GM12878 (cell line): ENCODE data around the gene NOS1AP.

Experiments used
- CREB1 ChIP-seq: IDR thresholded peaks from 2 replicates; pipeline ENCODE4 v1.6.1; 2012; ENCODE audit warnings: low read depth, mild to moderate bottlenecking, inconsistent platforms
- FOXK2 ChIP-seq: fragments of 450-650 bp; IDR thresholded peaks from 2 replicates; pipeline ENCODE4 v1.6.1; 2017; ENCODE audit warnings: mild to moderate bottlenecking, moderate library complexity
- HCFC1 ChIP-seq: fragments of 150-350 bp; IDR thresholded peaks from 2 replicates; pipeline ENCODE4 v1.6.1; 2014; ENCODE audit warnings: low read length
- LARP7 ChIP-seq: fragments of 450-650 bp; IDR thresholded peaks from 2 replicates; pipeline ENCODE4 v1.6.1; 2017; ENCODE audit warnings: mild to moderate bottlenecking
- MYB ChIP-seq: fragments of 150-350 bp; IDR thresholded peaks from 2 replicates; pipeline ENCODE4 v1.6.1; 2014; ENCODE audit warnings: mild to moderate bottlenecking, low read depth, low read length, borderline replicate concordance
- POLR2A ChIP-seq: IDR thresholded peaks from 2 replicates; pipeline ENCODE4 v1.6.1; 2011; ENCODE audit warnings: low read depth, mild to moderate bottlenecking, low read length
- POLR2AphosphoS5 ChIP-seq: IDR thresholded peaks from 2 replicates; pipeline ENCODE4 v1.6.1; 2011; ENCODE audit warnings: mild to moderate bottlenecking, low read length, inconsistent platforms
- RCOR1 ChIP-seq: conservative IDR thresholded peaks from 2 replicates; pipeline ENCODE4 v1.6.1; 2012; ENCODE audit warnings: low read depth, low read length, improper control_type of control experiment
- REST ChIP-seq: IDR thresholded peaks from 2 replicates; pipeline ENCODE4 v1.6.1; 2012; ENCODE audit warnings: mild to moderate bottlenecking, low read depth, low read length
- SIN3A ChIP-seq: IDR thresholded peaks from 2 replicates; pipeline ENCODE4 v1.6.1; 2012; ENCODE audit warnings: low read depth, low read length, improper control_type of control experiment
- TAF1 ChIP-seq: IDR thresholded peaks from 2 replicates; pipeline ENCODE4 v1.6.1; 2011; ENCODE audit warnings: mild to moderate bottlenecking, low read depth, low read length, borderline replicate concordance
- USF2 ChIP-seq: IDR thresholded peaks from 2 replicates; pipeline ENCODE4 v1.6.1; 2011; ENCODE audit warnings: low read depth, low read length, improper control_type of control experiment, borderline replicate concordance
- YY1 ChIP-seq: IDR thresholded peaks from 2 replicates; pipeline ENCODE4 v1.6.1; 2011; ENCODE audit warnings: low read depth, mild to moderate bottlenecking, low read length
- TF ChIP-seq, protein P1 (sequence below), 3 experiments: IDR thresholded peaks in 2 of 3; conservative IDR thresholded peaks in 1 of 3; 2 replicates each; pipeline ENCODE4 v1.5.1; 2011; ENCODE audit warnings: low read depth in 3 of 3, low read length in 3 of 3, mild to moderate bottlenecking in 3 of 3, control low read depth in 2 of 3, moderate library complexity in 2 of 3, inconsistent platforms in 1 of 3, mixed read lengths in 1 of 3; ENCODE audit not compliant: control insufficient read depth in 2 of 3, insufficient read depth in 1 of 3; ENCODE audit errors: extremely low read depth in 1 of 3

GRCh38 chr1:162324396-162324795 is 254.9 kb downstream of the NOS1AP start:
- no peak for TF ChIP-seq TAF1
- no peak for TF ChIP-seq RCOR1
- TF ChIP-seq FOXK2 = no peak
- TF ChIP-seq YY1 = no peak
- no peak for TF ChIP-seq SIN3A
- TF ChIP-seq LARP7 = no peak
- TF ChIP-seq HCFC1 = no peak
- TF ChIP-seq, protein P1, sequence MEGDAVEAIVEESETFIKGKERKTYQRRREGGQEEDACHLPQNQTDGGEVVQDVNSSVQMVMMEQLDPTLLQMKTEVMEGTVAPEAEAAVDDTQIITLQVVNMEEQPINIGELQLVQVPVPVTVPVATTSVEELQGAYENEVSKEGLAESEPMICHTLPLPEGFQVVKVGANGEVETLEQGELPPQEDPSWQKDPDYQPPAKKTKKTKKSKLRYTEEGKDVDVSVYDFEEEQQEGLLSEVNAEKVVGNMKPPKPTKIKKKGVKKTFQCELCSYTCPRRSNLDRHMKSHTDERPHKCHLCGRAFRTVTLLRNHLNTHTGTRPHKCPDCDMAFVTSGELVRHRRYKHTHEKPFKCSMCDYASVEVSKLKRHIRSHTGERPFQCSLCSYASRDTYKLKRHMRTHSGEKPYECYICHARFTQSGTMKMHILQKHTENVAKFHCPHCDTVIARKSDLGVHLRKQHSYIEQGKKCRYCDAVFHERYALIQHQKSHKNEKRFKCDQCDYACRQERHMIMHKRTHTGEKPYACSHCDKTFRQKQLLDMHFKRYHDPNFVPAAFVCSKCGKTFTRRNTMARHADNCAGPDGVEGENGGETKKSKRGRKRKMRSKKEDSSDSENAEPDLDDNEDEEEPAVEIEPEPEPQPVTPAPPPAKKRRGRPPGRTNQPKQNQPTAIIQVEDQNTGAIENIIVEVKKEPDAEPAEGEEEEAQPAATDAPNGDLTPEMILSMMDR (IDR thresholded peaks at IDR 0.05 in 2 of 3, conservative IDR thresholded peaks at IDR 0.05 in 1 of 3; ENCODE audit: control insufficient read depth in 2 of 3, extremely low read depth in 1 of 3, insufficient read depth in 1 of 3, low read depth in 3 of 3, low read length in 3 of 3) = no peak
- no peak for TF ChIP-seq CREB1
- no peak for TF ChIP-seq POLR2A
- no peak for TF ChIP-seq MYB
- TF ChIP-seq POLR2AphosphoS5 = no peak
- no peak for TF ChIP-seq REST
- TF ChIP-seq USF2 = no peak
